AG04449 (cell line): Measurements from ENCODE around the gene PDSS2.

ENCODE experiments used
- CTCF ChIA-PET: fragments of 350-600 bp; formaldehyde crosslinking; extraction: SDS; loops from one replicate; lab custom pipeline; 2021; ENCODE audit warnings: antibody characterized with exemption; lab: Yijun Ruan, JAX
- POLR2A ChIA-PET: fragments of 400-600, 350-600 bp; formaldehyde crosslinking; extraction: SDS; loops from one replicate; lab custom pipeline; 2020; ENCODE audit warnings: antibody characterized with exemption, inconsistent platforms; lab: Yijun Ruan, JAX
- DNase-seq: peaks from one replicate; pipeline ENCODE4 v3.0.0-alpha.2; 2010; ENCODE audit warnings: low read depth, low spot score
- H3K4me3 ChIP-seq: 2 replicates; pipeline ENCODE4 v1.5.1; 2011; ENCODE audit warnings: low read depth, mild to moderate bottlenecking, control low read depth, low read length
- CTCF ChIP-seq: IDR thresholded peaks from one replicate; pipeline ENCODE4 v1.5.1; 2011; ENCODE audit warnings: mild to moderate bottlenecking, moderate library complexity, low read length, control low read depth, inconsistent platforms; ENCODE audit not compliant: insufficient read depth; ENCODE audit errors: missing control alignments

The PDSS2 gene

GRCh38 chr6:107340881-107341280, 118.5 kb downstream of the PDSS2 start:
- CTCF ChIA-PET = interaction anchor here (0.9 to 1.8 kb wide), 3 partner anchors 19 to 23 kb away, joined by 3 to 6 read pairs (median 4); no protein-coding TSS in a partner anchor
- H3K4me3 ChIP-seq = no peak overlapping the region
- POLR2A ChIA-PET = no interaction called here
- no peak for TF ChIP-seq CTCF
- no peak for DNase-seq

GRCh38 chr6:107337191-107337741, 122.1 kb downstream of the PDSS2 start:
- no peak for DNase-seq
- POLR2A ChIA-PET = no interaction called here
- CTCF ChIA-PET = no interaction called here
- no peak overlapping the region for H3K4me3 ChIP-seq
- TF ChIP-seq CTCF = no peak

- POLR2A ChIA-PET = no interaction called here
Observed at GRCh38 chr6:107334026-107334425, 125.3 kb downstream of the PDSS2 start.

GRCh38 chr6:107333491-107333890, 125.9 kb downstream of the PDSS2 start:
- no peak overlapping the region for H3K4me3 ChIP-seq
- DNase-seq = no peak
- ChIA-PET POLR2A (no interaction called here), CTCF (no interaction called here)
- no peak for TF ChIP-seq CTCF

More at GRCh38 chr6:107334026-107334425, 125.3 kb downstream of the PDSS2 start:
- no peak for TF ChIP-seq CTCF
- CTCF ChIA-PET = no interaction called here
- H3K4me3 ChIP-seq = no peak overlapping the region
- DNase-seq = no peak

GRCh38 chr6:107331409-107332386, 127.7 kb downstream of the PDSS2 start:
- ChIA-PET POLR2A (no interaction called here), CTCF (interaction anchor here (1.6 kb wide), 1 partner anchor 14 kb away, joined by 6 read pairs; no protein-coding TSS in a partner anchor)
- TF ChIP-seq CTCF = no peak
- no peak for DNase-seq
- no peak overlapping the region for H3K4me3 ChIP-seq

GRCh38 chr6:107330168-107330567, 129.2 kb downstream of the PDSS2 start:
- H3K4me3 ChIP-seq = no peak overlapping the region
- CTCF ChIA-PET = interaction anchor here (1.6 to 3.5 kb wide), 2 partner anchors 12 to 13 kb away, joined by 6 to 18 read pairs; no protein-coding TSS in a partner anchor
- POLR2A ChIA-PET = no interaction called here
- TF ChIP-seq CTCF = no peak
- no peak for DNase-seq
